ENCODE measurements around the gene ADPRH.

DNA sequence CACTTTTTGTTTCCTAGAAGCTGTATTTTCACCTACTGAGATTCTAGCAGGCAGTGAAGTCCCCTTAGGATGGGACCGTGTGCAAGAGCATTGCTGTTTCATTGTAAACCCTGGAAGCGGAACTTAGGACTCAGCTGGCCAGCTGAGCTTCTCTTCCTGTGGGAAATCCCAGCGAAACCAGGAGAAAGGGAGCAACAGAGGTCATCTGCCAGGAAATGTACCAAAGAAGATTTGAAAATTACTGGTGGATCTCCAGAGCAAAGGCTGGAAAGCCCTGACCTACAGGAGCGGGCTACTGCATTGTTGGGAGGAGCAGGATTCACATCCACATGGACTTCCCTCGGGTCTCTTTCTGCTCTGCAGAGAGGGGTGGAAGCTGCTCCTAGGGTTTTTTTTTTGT lies 7.6 kb upstream of the ADPRH start:
- TF ChIP-seq, protein P1, sequence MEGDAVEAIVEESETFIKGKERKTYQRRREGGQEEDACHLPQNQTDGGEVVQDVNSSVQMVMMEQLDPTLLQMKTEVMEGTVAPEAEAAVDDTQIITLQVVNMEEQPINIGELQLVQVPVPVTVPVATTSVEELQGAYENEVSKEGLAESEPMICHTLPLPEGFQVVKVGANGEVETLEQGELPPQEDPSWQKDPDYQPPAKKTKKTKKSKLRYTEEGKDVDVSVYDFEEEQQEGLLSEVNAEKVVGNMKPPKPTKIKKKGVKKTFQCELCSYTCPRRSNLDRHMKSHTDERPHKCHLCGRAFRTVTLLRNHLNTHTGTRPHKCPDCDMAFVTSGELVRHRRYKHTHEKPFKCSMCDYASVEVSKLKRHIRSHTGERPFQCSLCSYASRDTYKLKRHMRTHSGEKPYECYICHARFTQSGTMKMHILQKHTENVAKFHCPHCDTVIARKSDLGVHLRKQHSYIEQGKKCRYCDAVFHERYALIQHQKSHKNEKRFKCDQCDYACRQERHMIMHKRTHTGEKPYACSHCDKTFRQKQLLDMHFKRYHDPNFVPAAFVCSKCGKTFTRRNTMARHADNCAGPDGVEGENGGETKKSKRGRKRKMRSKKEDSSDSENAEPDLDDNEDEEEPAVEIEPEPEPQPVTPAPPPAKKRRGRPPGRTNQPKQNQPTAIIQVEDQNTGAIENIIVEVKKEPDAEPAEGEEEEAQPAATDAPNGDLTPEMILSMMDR (IDR thresholded peaks at IDR 0.05), result no peak
- TF ChIP-seq POLR2A (IDR thresholded peaks at IDR 0.05), result no peak
